GM18517 (cell line): ENCODE data around the gene EP400.

Source experiments
- ATAC-seq: cut with Tn5 transposase; IDR thresholded peaks from one replicate; pipeline ENCODE4 v1.9.1; 2021; ENCODE audit warnings: mild to moderate bottlenecking, moderate library complexity; ENCODE audit not compliant: unreplicated experiment

The EP400 gene

DNA sequence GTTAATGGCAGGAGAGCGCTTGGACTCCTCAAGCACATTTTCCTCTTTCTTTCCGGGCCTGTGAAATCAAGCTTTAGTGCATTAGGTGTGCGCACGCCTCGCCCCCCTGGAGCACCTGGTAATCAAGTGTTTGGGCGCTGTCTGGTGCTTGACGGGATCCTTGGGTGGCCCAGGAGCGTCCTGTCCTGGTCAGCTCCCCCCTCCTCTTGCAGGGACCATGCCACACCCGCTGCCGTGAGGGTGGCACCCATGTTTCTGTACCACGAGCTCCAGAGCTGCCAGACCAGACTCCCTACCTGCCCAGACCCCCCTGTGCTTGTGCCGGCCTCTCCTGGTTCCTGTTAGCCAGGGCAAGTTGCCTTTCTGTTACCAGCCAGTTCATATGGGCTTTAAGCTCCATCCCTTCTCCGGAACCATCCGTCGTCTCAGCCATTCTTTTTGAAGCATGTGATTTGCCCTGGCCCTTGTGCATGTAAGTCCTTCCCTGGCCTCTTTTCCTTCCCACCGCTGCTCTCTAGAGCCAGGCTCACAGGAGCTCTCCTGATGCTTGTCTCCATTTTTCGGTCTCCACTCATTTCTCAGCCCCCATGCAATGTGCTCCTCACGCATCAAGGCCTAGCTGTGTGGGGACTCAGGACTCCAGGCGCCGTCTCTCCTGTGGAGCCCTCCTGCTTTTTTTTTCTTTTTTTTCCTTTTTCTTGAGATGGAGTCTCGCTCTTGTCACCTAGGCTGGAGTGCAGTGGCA lies 66.1 kb downstream of the EP400 start:
- ATAC-seq = no peak

DNA sequence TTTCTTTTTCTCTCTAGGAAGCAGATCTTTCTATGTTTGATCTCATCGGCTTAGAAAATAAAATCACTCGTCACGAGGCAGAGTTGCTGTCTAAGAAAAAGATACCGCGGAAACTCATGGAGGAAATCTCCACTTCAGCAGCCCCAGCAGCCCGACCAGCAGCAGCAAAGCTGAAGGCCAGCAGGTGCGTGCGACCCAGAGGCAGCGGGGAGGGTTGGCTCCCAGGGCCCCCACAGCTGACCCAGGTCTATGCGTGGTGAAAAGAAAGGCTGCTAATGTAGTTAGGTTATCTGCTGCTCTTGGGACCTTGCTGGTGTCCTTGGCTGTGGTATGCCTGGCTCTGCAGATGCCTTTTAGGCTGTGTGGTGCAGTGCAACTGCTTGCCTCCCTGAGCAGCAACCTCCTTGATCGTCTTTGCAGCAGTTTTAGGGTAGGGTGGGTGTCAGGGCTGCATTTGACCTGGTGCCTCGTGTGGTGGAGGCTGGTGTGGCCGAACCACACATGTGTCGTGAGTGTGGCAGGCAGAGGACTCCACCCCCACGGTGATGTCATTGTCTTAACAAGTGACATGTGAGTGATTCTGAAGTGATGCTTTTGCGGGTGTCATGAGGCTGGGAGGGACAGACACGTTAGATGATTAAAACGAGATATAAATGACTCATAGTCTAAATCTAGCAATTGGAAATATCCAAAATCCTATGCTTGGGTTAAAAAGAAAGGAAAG lies 68.6 kb downstream of the EP400 start:
- no peak for ATAC-seq

DNA sequence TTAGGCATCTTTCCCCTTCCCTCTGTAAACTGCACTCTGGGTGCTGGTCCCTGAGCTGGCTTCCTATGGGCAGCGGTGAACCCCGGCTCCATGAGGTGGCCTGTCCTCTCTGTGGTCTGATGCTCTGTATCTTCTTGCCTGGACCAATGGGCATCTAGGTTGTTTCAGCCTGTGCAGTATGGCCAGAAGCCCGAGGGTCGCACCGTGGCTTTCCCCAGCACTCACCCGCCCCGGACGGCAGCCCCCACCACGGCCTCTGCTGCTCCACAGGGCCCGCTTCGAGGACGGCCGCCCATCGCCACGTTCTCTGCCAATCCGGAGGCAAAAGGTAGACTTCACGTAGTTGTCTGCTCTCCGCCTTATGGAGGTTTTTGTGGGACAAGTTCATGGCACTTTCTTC lies 70.1 kb downstream of the EP400 start:
- no peak for ATAC-seq

DNA sequence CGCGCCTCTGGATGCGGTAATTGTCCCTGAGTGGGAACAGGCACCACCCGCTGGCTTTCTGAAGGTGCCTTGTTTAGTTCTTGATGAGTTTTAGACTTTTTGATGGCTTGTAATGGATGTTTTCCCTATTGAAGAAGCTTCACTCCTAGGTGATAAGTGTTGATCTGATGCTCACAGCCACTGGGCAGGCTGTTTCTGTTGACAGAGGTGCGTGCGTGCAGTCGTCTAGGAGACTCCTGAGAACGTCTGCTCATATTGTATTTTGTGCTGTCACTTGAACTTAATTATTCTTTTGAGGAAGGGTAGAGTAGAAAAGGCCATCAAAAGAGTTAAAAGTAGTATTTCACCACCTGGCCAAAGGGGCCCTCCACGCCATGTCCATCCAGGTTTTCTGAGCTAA lies 70.5 kb downstream of the EP400 start:
- ATAC-seq = no peak

DNA sequence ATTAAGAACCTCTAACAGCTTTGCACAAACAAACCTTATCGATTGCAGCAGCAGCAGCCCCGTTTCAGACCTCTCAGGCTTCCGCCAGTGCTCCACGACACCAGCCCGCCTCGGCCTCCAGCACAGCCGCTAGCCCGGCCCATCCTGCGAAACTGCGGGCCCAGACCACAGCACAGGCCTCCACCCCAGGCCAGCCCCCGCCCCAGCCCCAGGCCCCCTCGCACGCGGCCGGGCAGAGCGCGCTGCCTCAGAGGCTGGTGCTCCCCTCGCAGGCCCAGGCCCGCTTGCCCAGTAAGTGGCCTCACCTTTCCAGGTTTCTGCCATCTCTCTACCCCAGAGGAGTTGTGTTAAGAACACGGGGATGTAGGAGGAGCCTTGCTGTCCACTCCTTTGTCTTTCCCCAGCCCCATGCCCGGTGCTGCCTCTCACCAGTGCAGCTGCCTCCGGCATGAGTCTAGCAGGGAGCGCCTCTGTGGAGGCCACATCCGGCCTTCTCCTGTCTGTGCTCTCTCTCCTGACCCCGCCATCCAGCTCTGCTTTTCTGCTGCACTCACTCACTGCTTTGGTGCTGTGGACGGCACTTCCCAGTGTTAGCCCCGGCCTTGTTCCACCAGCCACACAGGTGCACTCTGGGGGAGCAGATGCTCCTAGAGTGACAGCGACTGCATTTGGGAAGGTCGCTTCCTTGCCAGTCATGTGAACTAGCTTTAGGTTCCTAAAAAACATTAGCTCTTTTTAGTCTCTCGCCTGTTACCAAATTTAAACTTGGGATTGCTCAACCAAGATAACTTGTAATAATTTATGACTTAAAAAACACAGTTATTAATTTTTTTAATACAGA lies 71.5 kb downstream of the EP400 start:
- ATAC-seq = no peak

DNA sequence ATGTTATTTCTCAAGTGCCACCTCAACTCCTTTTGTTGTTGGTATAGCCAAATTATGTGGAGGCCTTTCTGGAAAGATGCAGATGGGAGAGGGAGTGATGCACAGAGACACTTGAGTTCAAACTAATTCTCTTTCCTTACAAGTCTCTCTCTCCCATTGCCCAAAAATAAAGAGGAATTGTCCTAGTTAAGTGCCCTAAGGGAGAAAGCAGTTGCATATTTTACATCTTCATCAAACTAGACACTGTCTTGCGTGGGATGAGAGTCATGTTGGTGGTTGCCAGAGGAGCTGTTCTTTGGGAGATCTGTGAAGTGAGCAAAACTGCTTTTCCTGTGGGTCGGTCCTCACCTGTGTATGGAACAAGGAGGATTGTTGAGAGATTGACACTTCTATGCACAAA lies 72.2 kb downstream of the EP400 start:
- ATAC-seq = no peak

DNA sequence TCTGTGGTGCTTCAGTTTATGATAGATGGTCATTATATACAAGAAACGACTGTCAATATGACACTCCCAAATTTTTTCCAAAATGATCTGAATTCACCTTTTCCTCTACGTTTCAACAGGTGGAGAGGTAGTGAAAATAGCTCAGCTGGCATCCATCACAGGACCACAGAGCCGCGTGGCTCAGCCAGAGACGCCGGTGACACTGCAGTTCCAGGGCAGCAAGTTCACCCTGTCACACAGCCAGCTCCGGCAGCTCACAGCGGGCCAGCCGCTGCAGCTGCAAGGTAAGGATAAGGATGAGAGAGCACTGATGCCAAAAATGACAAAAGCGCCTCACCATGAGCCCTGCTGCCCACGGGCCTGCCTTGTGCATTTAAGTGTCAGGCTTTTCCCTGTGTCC lies 73.9 kb downstream of the EP400 start:
- ATAC-seq = no peak

DNA sequence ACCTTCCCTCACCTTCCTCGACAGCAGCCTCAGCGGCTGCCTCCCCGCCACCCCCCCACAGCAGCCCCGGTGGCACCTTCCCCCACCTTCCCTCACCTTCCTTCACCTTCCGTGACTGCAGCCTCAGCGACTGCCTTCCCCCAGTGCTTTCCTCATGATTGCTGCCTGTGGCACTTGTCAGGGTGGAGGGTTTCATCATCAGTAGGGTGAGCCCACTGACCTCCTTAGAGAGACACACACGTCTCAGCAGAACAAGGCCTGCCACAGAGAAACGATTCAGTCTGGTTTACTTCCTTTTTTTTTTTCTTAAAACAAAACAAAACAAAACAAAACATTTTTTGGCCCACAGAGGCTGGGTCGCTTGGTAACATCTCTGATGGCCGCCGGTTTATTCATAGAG lies 75.0 kb downstream of the EP400 start:
- no peak for ATAC-seq

DNA sequence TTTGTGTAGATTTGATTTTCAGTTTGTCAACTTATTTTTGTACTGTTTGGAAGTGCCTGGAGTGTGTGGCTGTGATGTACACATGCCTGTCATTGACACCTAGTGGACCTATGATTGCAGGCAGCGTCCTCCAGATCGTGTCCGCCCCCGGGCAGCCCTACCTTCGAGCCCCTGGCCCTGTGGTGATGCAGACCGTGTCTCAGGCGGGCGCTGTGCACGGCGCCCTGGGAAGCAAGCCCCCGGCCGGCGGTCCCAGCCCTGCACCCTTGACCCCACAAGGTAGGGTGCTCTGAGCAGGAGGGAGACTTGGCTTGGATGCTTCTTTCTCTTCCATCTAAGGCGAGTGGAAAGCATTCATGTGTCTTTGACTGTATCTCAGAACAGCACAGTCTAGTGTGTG lies 75.8 kb downstream of the EP400 start:
- ATAC-seq = no peak

DNA sequence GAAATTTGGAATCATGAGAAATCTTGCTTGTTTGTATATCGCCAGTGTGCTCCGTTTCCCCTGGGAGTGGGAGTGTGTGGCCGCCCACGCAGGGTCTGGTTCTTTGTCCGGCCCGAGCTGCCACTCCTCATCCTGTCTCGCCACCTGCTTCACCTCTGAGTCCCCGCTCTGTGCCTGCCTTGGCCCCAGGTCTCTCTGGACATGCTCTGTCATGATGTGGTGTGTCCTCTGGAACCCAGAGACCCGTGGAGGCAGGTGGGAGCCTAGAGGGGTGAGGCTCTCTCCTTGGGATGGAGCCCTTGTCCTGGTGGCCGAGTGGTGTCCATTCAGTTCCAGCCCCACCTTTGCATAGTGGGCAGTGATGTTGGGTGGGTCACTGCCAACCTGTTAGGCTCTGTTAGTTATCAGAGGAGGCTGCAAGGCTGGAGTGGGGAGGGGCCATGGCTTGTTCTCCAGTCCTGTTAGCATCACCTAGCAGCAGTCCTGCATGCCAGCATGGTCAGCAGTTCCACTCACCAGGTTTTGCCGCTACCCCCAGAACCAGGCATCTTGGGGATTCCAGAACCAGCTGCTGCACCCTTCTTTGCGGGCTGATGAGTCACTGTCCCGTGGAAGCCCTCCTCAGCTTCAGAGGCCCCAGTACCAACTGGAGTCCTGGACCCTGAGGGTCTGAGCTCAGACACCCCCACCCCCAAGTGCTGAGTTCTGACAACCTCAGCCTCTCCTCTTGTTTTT lies 76.5 kb downstream of the EP400 start:
- ATAC-seq = no peak

DNA sequence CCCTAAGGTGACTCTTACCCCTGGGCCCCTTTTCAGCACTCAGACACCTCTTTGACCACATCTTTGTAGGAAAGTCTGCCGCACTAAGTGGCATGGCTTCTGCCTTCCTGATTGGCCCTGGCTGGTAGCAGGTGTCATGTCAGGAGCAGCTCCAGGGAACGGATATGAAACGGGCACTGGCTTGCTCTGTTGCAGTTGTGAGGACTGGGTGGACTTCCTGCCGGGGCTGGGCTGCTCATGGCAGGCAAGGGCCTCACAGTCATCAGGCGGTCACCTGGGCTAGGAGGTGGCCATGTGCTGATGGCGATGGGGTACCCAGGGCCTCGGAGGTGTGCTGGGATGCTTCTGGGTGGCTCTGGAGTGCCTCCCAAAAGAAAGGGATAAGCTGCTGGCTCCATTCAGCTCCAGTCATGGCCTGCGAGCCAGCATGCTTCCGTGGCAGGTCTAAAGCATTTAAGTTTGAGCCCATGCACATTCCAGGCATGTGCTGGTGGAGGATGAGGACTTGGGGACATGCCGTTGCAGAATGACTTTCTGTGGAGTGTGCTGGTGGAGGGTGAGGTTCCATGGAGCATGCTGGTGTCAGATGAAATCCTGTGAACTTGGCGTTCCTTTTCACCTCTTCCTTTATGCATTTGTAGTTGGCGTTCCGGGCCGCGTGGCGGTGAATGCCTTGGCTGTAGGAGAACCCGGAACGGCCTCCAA lies 77.2 kb downstream of the EP400 start:
- ATAC-seq = no peak

DNA sequence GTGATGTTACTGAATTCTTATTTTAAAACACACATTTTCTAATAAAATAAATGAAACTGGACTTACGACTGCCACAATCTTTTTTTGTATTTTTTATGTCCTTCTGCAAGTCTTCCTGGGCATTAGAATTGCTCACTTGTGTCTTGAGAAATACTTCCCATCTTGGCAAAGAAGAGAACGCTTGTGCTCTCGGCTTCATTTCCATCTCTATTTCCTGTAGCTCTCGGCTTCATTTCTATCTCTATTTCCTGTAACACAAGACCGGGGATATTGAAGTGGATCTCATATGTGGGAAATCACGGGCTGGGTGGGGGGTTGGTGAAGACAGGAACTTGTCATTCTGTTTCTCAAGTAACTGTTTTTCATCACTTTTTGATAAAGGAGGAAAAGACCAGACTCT lies 77.9 kb downstream of the EP400 start:
- no peak for ATAC-seq

DNA sequence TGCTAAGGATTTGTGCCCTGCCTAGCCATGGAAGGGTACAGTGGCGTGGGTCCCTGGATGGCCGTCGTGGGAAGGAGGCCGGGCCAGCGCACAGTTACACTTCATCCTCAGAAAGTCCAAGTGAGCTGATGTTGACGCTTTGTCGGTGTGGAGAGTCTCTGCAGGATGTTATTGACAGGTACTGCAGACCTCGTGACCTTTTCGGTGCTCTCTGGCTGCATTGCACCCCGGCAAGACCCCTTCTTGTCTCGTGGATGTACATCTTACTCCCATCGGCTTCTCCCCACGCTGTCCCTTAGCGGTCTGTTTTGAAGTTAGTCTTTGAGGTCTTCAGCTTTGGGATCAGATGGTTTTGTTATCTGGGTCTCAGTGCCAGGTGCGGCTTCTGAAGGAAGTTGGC lies 78.4 kb downstream of the EP400 start:
- no peak for ATAC-seq

DNA sequence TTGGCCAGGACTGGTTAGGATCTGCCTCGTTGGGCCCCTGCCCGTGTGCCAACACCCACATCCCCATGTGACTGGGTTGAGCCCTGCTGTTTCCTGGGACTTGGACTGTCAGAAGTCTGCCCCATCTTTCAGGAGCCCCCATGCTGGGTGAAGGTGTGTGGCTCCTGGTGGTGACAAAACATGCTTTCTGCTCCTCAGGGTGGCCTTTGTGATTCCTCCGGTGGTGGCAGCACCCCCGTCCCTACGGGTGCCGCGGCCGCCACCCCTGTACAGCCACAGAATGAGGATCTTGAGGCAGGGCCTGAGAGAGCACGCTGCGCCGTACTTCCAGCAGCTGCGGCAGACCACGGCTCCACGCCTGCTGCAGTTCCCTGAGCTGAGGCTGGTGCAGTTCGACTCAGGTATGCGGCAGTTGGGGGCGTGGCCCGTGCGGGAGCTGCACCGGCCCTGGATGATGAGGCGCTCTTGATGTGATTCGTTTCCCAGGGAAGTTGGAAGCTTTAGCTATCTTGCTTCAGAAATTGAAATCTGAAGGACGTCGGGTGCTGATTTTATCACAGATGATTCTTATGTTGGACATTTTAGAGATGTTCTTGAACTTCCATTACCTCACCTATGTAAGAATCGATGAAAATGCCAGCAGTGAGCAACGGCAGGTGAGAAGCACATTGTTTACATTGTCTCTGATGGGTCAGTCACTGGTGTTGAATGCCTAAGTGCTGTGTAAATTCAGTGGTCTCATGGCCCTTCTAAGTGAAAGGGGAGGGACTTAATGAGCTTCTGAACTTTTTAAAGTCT lies 80.0 kb downstream of the EP400 start:
- ATAC-seq = no peak

DNA sequence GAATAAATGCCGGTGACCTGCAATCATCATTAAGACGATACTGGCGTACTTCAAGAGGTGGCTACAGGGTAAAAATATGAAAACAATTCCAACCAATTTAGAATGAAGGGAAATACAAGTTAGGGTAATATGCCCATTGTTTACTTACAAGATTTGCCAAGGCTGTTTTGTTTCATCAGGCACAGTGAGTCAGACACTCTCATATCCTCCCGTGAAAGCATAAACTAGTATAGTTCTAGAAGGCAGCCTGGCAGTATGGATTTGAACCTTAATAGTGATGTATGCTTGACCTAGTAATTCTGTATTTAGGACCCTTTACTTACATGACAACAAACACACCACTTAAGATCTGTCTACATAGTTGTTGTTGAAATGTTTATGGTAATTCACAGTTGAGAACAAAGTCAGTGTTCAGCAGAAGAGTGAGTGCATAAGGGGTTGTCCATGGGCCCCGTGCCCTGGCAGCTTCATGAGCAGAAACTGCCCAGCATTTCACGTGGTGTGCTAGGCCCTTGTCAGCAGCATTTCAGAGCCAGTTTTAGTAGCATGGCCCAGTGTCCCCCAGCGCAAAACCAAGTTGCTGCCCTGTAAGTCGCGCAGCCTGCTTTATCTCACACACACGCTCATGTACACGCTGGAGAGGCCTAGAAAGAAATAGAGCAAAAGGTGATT lies 80.8 kb downstream of the EP400 start:
- ATAC-seq = no peak

DNA sequence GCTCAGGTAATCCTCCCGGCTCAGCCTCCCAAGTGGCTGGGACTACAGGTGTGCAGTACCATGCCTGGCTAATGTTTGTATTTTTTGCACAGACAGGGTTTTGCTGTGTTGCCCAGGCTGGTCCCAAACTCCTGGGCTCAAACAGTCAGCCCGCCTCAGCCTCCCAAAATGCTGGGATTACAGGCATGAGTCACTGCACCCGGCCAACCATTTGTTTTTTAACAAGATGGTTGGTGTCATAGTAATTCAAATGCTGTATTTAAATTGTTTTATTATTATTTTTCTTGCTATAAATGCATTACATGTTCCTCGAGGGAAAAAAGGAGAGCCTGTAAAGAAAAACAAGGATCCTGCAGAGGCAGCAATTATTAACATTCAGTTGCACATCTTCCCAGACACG lies 83.9 kb downstream of the EP400 start:
- no peak for ATAC-seq

DNA sequence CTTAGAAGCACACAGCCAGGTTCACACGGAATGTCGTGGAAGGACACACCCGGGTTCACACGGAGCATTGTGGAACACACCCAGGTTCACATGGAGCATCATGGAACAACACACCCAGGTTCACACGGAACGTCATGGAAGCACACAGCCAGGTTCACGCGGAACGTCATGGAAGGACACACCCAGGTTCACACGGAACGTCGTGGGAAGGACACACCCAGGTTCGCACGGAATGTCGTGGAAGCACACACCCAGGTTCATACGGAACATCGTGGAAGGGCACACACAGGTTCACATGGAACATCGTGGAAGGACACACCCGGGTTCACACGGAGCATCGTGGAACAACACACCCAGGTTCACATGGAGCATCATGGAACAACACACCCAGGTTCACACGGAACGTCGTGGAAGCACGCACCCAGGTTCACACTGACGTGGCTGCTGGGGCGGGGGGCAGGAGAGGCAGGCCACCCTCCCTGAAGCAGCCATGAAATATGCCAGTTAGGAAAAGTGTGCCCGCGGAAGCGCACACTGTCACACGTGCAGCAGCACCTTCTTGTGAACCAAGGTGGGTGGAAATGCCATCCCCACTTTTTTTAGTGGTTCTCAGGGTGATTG lies 86.4 kb downstream of the EP400 start:
- no peak for ATAC-seq

DNA sequence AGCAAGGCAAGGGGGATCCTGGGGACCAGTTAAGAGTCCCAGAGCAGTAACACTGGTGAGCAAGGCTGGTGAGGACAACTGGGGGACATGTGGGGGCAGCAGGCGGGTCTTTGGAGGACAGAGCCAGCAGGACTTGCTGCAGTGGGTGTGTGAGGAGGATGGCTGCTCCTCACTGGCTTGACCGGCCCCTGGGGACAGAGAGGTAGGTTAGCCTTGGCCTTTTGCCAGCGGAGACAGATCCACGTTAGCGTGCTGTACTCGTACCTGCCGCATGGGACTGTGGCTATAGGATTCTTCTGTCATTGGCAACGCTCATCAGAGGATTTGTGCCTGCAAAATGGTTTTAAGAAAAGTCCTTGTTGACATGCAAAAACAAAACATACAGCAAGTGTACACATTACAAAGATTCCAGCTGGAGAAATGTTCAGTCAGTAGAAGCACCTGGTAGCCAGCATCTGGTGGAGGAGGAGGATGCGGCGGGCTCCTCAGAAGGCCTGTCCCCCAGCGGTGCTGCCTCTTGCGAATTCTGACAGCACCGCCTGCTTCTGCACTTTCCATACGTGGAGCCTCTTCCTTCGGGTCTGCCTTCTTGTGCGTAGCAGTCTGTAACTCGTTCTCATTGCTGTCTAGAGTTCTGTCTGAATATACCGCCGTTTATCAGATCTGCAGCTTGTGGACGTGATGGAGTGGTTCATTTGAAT lies 91.3 kb downstream of the EP400 start:
- no peak for ATAC-seq
